Smooth muscle cell (in vitro differentiated cells): ENCODE measurements around the gene BCL2L2. TPM values are rescaled to one million over a fixed set of nuclear protein-coding genes. Genes with fewer than 3 reads are reported as not detected.

ENCODE experiments used
- DNase-seq: peaks from one replicate; lab custom pipeline; 2025; ENCODE audit not compliant: unreplicated experiment; lab: John Stamatoyannopoulos, UW
- H2AFZ ChIP-seq: fragments of 200-600 bp; sonication (generic); 2 replicates; pipeline ENCODE4 v1.6.0; 2016; ENCODE audit warnings: antibody characterized with exemption, low read depth, mild to moderate bottlenecking
- H3F3A ChIP-seq: fragments of 200-600 bp; sonication (generic); 2 replicates; pipeline ENCODE4 v1.6.0; 2017; ENCODE audit warnings: antibody characterized with exemption, low read depth
- H3K27ac ChIP-seq: fragments of 200-600 bp; sonication (generic); 2 replicates; pipeline ENCODE4 v1.5.1; 2016; ENCODE audit warnings: low read depth, mild to moderate bottlenecking
- H3K27me3 ChIP-seq: fragments of 200-600 bp; sonication (generic); 2 replicates; pipeline ENCODE4 v1.6.1; 2016; ENCODE audit warnings: low read depth, mild to moderate bottlenecking
- H3K36me3 ChIP-seq: fragments of 200-600 bp; sonication (generic); 2 replicates; pipeline ENCODE4 v1.5.1; 2016; ENCODE audit warnings: low read depth
- H3K4me1 ChIP-seq: fragments of 200-600 bp; sonication (generic); 2 replicates; pipeline ENCODE4 v1.5.1; 2016; ENCODE audit warnings: low read depth
- H3K4me2 ChIP-seq: fragments of 200-600 bp; sonication (generic); 2 replicates; pipeline ENCODE4 v1.6.0; 2016; ENCODE audit warnings: mild to moderate bottlenecking
- H3K4me3 ChIP-seq: fragments of 200-600 bp; sonication (generic); 2 replicates; pipeline ENCODE4 v1.5.1; 2016; ENCODE audit warnings: mild to moderate bottlenecking
- H3K79me2 ChIP-seq: fragments of 200-600 bp; sonication (generic); 2 replicates; pipeline ENCODE4 v1.6.0; 2016; ENCODE audit warnings: low read depth, mild to moderate bottlenecking
- H3K9ac ChIP-seq: fragments of 200-600 bp; sonication (generic); 2 replicates; pipeline ENCODE4 v1.6.0; 2016; ENCODE audit warnings: low read depth
- H3K9me3 ChIP-seq: fragments of 200-600 bp; sonication (generic); replicated peaks from 2 replicates; pipeline ENCODE4 v1.5.1; 2016; ENCODE audit warnings: low read depth
- H4K20me1 ChIP-seq: fragments of 200-600 bp; sonication (generic); 2 replicates; pipeline ENCODE4 v1.6.0; 2016; ENCODE audit warnings: low read depth
- CTCF ChIP-seq: fragments of 200-600 bp; sonication (generic); IDR thresholded peaks from 2 replicates; pipeline ENCODE4 v1.5.1; 2017; ENCODE audit warnings: borderline replicate concordance, mild to moderate bottlenecking, antibody characterized with exemption; ENCODE audit not compliant: insufficient read depth, poor library complexity, severe bottlenecking
- WGBS: methylation state at CpG from one replicate; pipeline ENCODE4 v1.1.7; 2016; ENCODE audit warnings: low lambda C conversion rate; 5-methylcytosine and 5-hydroxymethylcytosine counted together
- polyA plus RNA-seq: library from polyadenylated mRNA; unstranded; fragments of >200 nt; fragmentation: Nextera tagmentation; extraction: Ambion mirVana; gene quantifications from 2 replicates; pipeline ENCODE4 v1.2.1, GENCODE V29; 2016
- small RNA-seq: library from RNA; depleted of rRNA; stranded (forward); fragments of <200 nt; gene quantifications from one replicate; pipeline ENCODE3, GENCODE V24; 2014
- total RNA-seq: library from RNA; depleted of rRNA; stranded (reverse); fragments of >200 nt; gene quantifications from 2 replicates; pipeline ENCODE4 v1.2.3, GENCODE V29; 2014

The BCL2L2 gene
- total and polyA plus RNA-seq, 2 experiments from 2014 or later, result 1.6 to 11.7 TPM

GRCh38 chr14:23359722-23360447 is 53.3 kb downstream of the BCL2L2 start:
- H2AFZ ChIP-seq, result no peak overlapping the region
- no peaks in the 10 kb centered on the region for H3K9me3 ChIP-seq
- no peak for DNase-seq
- 96% methylated on average over 20 of the region's 22 CpGs for WGBS
- no peak for TF ChIP-seq CTCF
- H3K79me2 ChIP-seq, result peaks cover 41% of the 10 kb centered on the region
- H3K4me2 ChIP-seq, result no peak overlapping the region
- H3K4me3 ChIP-seq, result no peak overlapping the region
- H3K4me1 ChIP-seq, result peaks cover 33% of the 10 kb centered on the region
- no peak overlapping the region for H3K27ac ChIP-seq
- H3K9ac ChIP-seq, result no peak overlapping the region
- no peaks in the 10 kb centered on the region for H3K27me3 ChIP-seq
- H4K20me1 ChIP-seq, result peaks cover 41% of the 10 kb centered on the region
- peaks cover 35% of the 10 kb centered on the region for H3F3A ChIP-seq
- H3K36me3 ChIP-seq, result no peaks in the 10 kb centered on the region

DNA sequence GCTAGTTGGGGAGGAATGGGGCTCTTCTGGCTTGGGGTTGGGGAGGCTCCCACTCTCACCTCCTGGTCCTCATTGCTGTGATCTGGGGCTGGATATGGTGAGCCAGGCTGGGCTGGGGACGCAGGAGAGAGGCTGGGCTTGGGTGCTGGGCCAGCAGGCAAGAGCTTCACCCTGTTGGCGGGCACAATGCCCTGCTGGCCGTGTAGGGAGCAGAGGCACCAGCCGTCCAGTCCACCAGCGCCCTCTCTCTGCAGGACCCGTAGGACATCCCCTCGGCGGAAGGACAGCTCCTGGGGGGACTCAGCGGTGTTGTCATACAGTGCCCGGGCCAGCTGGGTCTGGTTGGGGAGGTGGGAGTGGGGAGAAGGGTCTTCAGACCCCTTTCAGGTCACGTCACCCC is 53.9 kb downstream of the BCL2L2 start:
- H3K9ac ChIP-seq, result no peak overlapping the region
- no peak overlapping the region for H3K4me2 ChIP-seq
- peaks cover 47% of the 10 kb centered on the region for H3K79me2 ChIP-seq
- peaks cover 41% of the 10 kb centered on the region for H4K20me1 ChIP-seq
- 86% methylated on average over 10 of the region's 11 CpGs for WGBS
- no peaks in the 10 kb centered on the region for H3K36me3 ChIP-seq
- no peak overlapping the region for H2AFZ ChIP-seq
- peak overlapping the region; percentile 80 for H3K27ac ChIP-seq
- TF ChIP-seq CTCF, result no peak
- H3K9me3 ChIP-seq, result no peaks in the 10 kb centered on the region
- no peak overlapping the region for H3K4me3 ChIP-seq
- DNase-seq, result no peak
- no peaks in the 10 kb centered on the region for H3K27me3 ChIP-seq
- H3F3A ChIP-seq, result peaks cover 29% of the 10 kb centered on the region
- peaks cover 33% of the 10 kb centered on the region for H3K4me1 ChIP-seq

GRCh38 chr14:23361320-23361719 is 54.7 kb downstream of the BCL2L2 start:
- H3K27ac ChIP-seq, result peak overlapping the region; percentile 80
- H2AFZ ChIP-seq, result no peak overlapping the region
- H3K4me3 ChIP-seq, result no peak overlapping the region
- H3K79me2 ChIP-seq, result peaks cover 49% of the 10 kb centered on the region
- DNase-seq, result no peak
- peaks cover 33% of the 10 kb centered on the region for H3K4me1 ChIP-seq
- H3K9me3 ChIP-seq, result no peaks in the 10 kb centered on the region
- H3K27me3 ChIP-seq, result no peaks in the 10 kb centered on the region
- H4K20me1 ChIP-seq, result peaks cover 41% of the 10 kb centered on the region
- TF ChIP-seq CTCF, result no peak
- no peak overlapping the region for H3K4me2 ChIP-seq
- no peaks in the 10 kb centered on the region for H3K36me3 ChIP-seq
- H3F3A ChIP-seq, result peaks cover 32% of the 10 kb centered on the region
- H3K9ac ChIP-seq, result peak overlapping the region; percentile 26

Small RNAs within 50 kb of the gene (small RNA-seq; reads per million reads assigned to genes)
- not detected for gene RNU6-1046P

Other genes starting within 250 kb of the BCL2L2 start
- 3.6 and 5.5 TPM in 2 replicates for gene CDH24, start 249.3 kb upstream of the BCL2L2 start, total RNA-seq
- gene CDH24, start 249.3 kb upstream of the BCL2L2 start, polyA plus RNA-seq, result 6.9 and 8.0 TPM in 2 replicates
- gene ACIN1, start 211.7 kb upstream of the BCL2L2 start, total RNA-seq, result 64.5 and 69.0 TPM in 2 replicates
- 33.7 and 39.3 TPM in 2 replicates for gene ACIN1, start 211.7 kb upstream of the BCL2L2 start, polyA plus RNA-seq
- gene C14orf119, start 211.3 kb upstream of the BCL2L2 start, total RNA-seq, result 54.1 and 57.2 TPM in 2 replicates
- gene C14orf119, start 211.3 kb upstream of the BCL2L2 start, polyA plus RNA-seq, result 119 and 130 TPM in 2 replicates
- not detected in 2 replicates for gene CIROP, start 201.8 kb upstream of the BCL2L2 start, total RNA-seq
- gene CIROP, start 201.8 kb upstream of the BCL2L2 start, polyA plus RNA-seq, result not detected in 2 replicates
- gene CEBPE, start 187.6 kb upstream of the BCL2L2 start, total RNA-seq, result not detected in 2 replicates
- not detected in 2 replicates for gene CEBPE, start 187.6 kb upstream of the BCL2L2 start, polyA plus RNA-seq
- 16.4 and 18.9 TPM in 2 replicates for gene SLC7A8, start 123.2 kb upstream of the BCL2L2 start, total RNA-seq
- gene SLC7A8, start 123.2 kb upstream of the BCL2L2 start, polyA plus RNA-seq, result 26.0 and 29.1 TPM in 2 replicates
- gene RNF212B, start 68.9 kb upstream of the BCL2L2 start, total RNA-seq, result not detected in 2 replicates
- gene RNF212B, start 68.9 kb upstream of the BCL2L2 start, polyA plus RNA-seq, result not detected in 2 replicates
- gene HOMEZ, start 20.7 kb upstream of the BCL2L2 start, total RNA-seq, result 5.0 and 5.4 TPM in 2 replicates
- 4.9 and 5.1 TPM in 2 replicates for gene HOMEZ, start 20.7 kb upstream of the BCL2L2 start, polyA plus RNA-seq
- gene PPP1R3E, start 4.0 kb upstream of the BCL2L2 start, total RNA-seq, result 1.7 and 2.0 TPM in 2 replicates
- 0.71 and 1.5 TPM in 2 replicates for gene PPP1R3E, start 4.0 kb upstream of the BCL2L2 start, polyA plus RNA-seq
- gene PABPN1, start 14.6 kb downstream of the BCL2L2 start, total RNA-seq, result 48.3 and 52.3 TPM in 2 replicates
- gene PABPN1, start 14.6 kb downstream of the BCL2L2 start, polyA plus RNA-seq, result 139 and 156 TPM in 2 replicates
- gene SLC22A17, start 46.1 kb downstream of the BCL2L2 start, total RNA-seq, result 70.3 and 81.0 TPM in 2 replicates
- 127 and 134 TPM in 2 replicates for gene SLC22A17, start 46.1 kb downstream of the BCL2L2 start, polyA plus RNA-seq
- gene EFS, start 58.3 kb downstream of the BCL2L2 start, total RNA-seq, result 16.2 and 23.9 TPM in 2 replicates
- gene EFS, start 58.3 kb downstream of the BCL2L2 start, polyA plus RNA-seq, result 41.3 and 43.9 TPM in 2 replicates
- gene IL25, start 66.0 kb downstream of the BCL2L2 start, total RNA-seq, result not detected in 2 replicates
- gene IL25, start 66.0 kb downstream of the BCL2L2 start, polyA plus RNA-seq, result not detected in 2 replicates
- not detected in 2 replicates for gene CMTM5, start 70.2 kb downstream of the BCL2L2 start, total RNA-seq
- gene CMTM5, start 70.2 kb downstream of the BCL2L2 start, polyA plus RNA-seq, result 0.59 TPM in 1 of 2 replicates, not detected in the other
- gene MYH6, start 101.4 kb downstream of the BCL2L2 start, total RNA-seq, result not detected in 2 replicates
- 0.23 and 0.53 TPM in 2 replicates for gene MYH6, start 101.4 kb downstream of the BCL2L2 start, polyA plus RNA-seq
- gene MYH7, start 128.8 kb downstream of the BCL2L2 start, total RNA-seq, result not detected in 2 replicates
- 0.02 TPM in 1 of 2 replicates, not detected in the other for gene MYH7, start 128.8 kb downstream of the BCL2L2 start, polyA plus RNA-seq
- 43.2 and 52.0 TPM in 2 replicates for gene NGDN, start 162.9 kb downstream of the BCL2L2 start, total RNA-seq
- 58.0 and 59.6 TPM in 2 replicates for gene NGDN, start 162.9 kb downstream of the BCL2L2 start, polyA plus RNA-seq
- gene ZFHX2, start 244.9 kb downstream of the BCL2L2 start, total RNA-seq, result 0.13 and 0.27 TPM in 2 replicates
- 1.4 and 1.6 TPM in 2 replicates for gene ZFHX2, start 244.9 kb downstream of the BCL2L2 start, polyA plus RNA-seq
- gene THTPA, start 249.4 kb downstream of the BCL2L2 start, total RNA-seq, result 5.7 and 10.2 TPM in 2 replicates
- gene THTPA, start 249.4 kb downstream of the BCL2L2 start, polyA plus RNA-seq, result 6.1 and 7.3 TPM in 2 replicates